Endothelial cell of umbilical vein (primary cell): ENCODE measurements around the gene MED28. TPM values are rescaled to one million over a fixed set of nuclear protein-coding genes. Genes with fewer than 3 reads are reported as not detected.

Experiments
- BruUV-seq: library from RNA; stranded (reverse); fragments of 400-500 nt; replicated peaks from 2 replicates; lab custom pipeline; 2021; lab: Mats Ljungman, UMichigan
- CTCF ChIA-PET: fragments of 300-600, 350-600 bp; sonication (Branson Sonifier 250); formaldehyde crosslinking; loops from one replicate; lab custom pipeline; 2021; ENCODE audit warnings: antibody characterized with exemption, inconsistent platforms; lab: Charles Lee
- POLR2A ChIA-PET: fragments of 300-600, 350-600 bp; sonication (Branson Sonifier 250); formaldehyde crosslinking; loops from one replicate; lab custom pipeline; 2021; ENCODE audit warnings: antibody characterized with exemption, inconsistent platforms; lab: Charles Lee
- DNase-seq: peaks from one replicate; pipeline ENCODE4 v3.0.0-alpha.2; 2011; ENCODE audit warnings: low read depth, low spot score
- FAIRE-seq: peaks from 2 replicates; lab custom pipeline; 2011; peaks lifted over from hg19 to GRCh38; lab: Jason Lieb, UNC
- H2AFZ ChIP-seq: 2 replicates; pipeline ENCODE4 v1.6.0; 2012; ENCODE audit warnings: low read depth, low read length, control low read depth, inconsistent platforms
- H3K27ac ChIP-seq: 2 replicates; pipeline ENCODE4 v1.5.1; 2011; ENCODE audit warnings: low read depth, mild to moderate bottlenecking, control low read depth, low read length, moderate library complexity; ENCODE audit not compliant: insufficient read depth
- H3K27me3 ChIP-seq, 2 experiments: 2 replicates each; pipeline versions ENCODE4 v1.6.0 to v1.6.1; 2011; ENCODE audit warnings: low read length in 2 of 2, mixed read lengths in 1 of 2; ENCODE audit not compliant: control insufficient read depth in 2 of 2, insufficient read depth in 2 of 2
- H3K36me3 ChIP-seq, 2 experiments: 2 replicates in 1 of 2; 3 replicates in 1 of 2; pipeline ENCODE4 v1.5.1; 2011; ENCODE audit warnings: low read length in 2 of 2, mild to moderate bottlenecking in 1 of 2, moderate library complexity in 1 of 2; ENCODE audit not compliant: control insufficient read depth in 2 of 2, insufficient read depth in 2 of 2; ENCODE audit errors: extremely low read depth in 1 of 2
- H3K4me1 ChIP-seq: 3 replicates; pipeline ENCODE4 v1.5.1; 2011; ENCODE audit warnings: mild to moderate bottlenecking, low read length; ENCODE audit not compliant: control insufficient read depth, insufficient read depth; ENCODE audit errors: extremely low read depth
- H3K4me2 ChIP-seq: 2 replicates; pipeline ENCODE4 v1.6.1; 2011; ENCODE audit warnings: low read length, control low read depth, mixed read lengths; ENCODE audit not compliant: insufficient read depth
- H3K4me3 ChIP-seq, 3 experiments: fragments of 200-600 bp in 1 of 3; sonication (generic), shearing (Covaris generic) in 1 of 3; replicated peaks in 1 of 3; 2 replicates each; pipeline ENCODE4 v1.5.1; 2011 to 2016; ENCODE audit warnings: control low read depth in 3 of 3, low read length in 3 of 3, mild to moderate bottlenecking in 2 of 3, inconsistent platforms in 1 of 3, low read depth in 1 of 3, moderate library complexity in 1 of 3; ENCODE audit not compliant: insufficient read depth in 1 of 3
- H3K79me2 ChIP-seq: 2 replicates; pipeline ENCODE4 v1.6.0; 2012; ENCODE audit warnings: low read length, inconsistent platforms; ENCODE audit not compliant: control insufficient read depth, insufficient read depth
- H3K9ac ChIP-seq: replicated peaks from 2 replicates; pipeline ENCODE3; 2011; ENCODE audit warnings: low read length, control low read depth; ENCODE audit not compliant: insufficient read depth; ENCODE audit errors: extremely low read depth
- H3K9me1 ChIP-seq: replicated peaks from 3 replicates; pipeline ENCODE4 v1.6.0; 2011; ENCODE audit warnings: mild to moderate bottlenecking, low read length; ENCODE audit not compliant: control insufficient read depth, insufficient read depth; ENCODE audit errors: extremely low read depth
- H3K9me3 ChIP-seq: replicated peaks from 2 replicates; pipeline ENCODE4 v1.5.1; 2012; ENCODE audit warnings: low read length, inconsistent platforms; ENCODE audit not compliant: control insufficient read depth, insufficient read depth
- H4K20me1 ChIP-seq: replicated peaks from 2 replicates; pipeline ENCODE3; 2011; ENCODE audit warnings: mild to moderate bottlenecking, low read length; ENCODE audit not compliant: control insufficient read depth, insufficient read depth; ENCODE audit errors: extremely low read depth
- CTCF ChIP-seq, 2 donors: IDR thresholded peaks; 1 replicate in 1 of 2; 2 replicates in 1 of 2; pipeline ENCODE4 v1.5.1; 2011; ENCODE audit warnings: low read length in 2 of 2, mild to moderate bottlenecking in 2 of 2, moderate library complexity in 2 of 2, control low read depth in 1 of 2, inconsistent platforms in 1 of 2, low read depth in 1 of 2; ENCODE audit not compliant: insufficient read depth in 1 of 2; ENCODE audit errors: extremely low read depth in 1 of 2
- EZH2 ChIP-seq: IDR thresholded peaks from 2 replicates; pipeline ENCODE4 v1.6.1; 2012; ENCODE audit warnings: borderline replicate concordance, low read depth, mild to moderate bottlenecking, moderate library complexity, low read length, inconsistent platforms; ENCODE audit not compliant: severe bottlenecking
- FOS ChIP-seq: IDR thresholded peaks from 2 replicates; pipeline ENCODE4 v1.6.1; 2011; ENCODE audit warnings: mild to moderate bottlenecking, low read length, moderate library complexity, borderline replicate concordance; ENCODE audit not compliant: insufficient read depth
- GATA2 ChIP-seq: IDR thresholded peaks from 2 replicates; pipeline ENCODE4 v1.7.0; 2011; ENCODE audit warnings: low read depth, mild to moderate bottlenecking, moderate library complexity, mixed read lengths, low read length; ENCODE audit not compliant: insufficient read length, insufficient read depth
- JUN ChIP-seq: IDR thresholded peaks from 2 replicates; pipeline ENCODE4 v1.6.1; 2011; ENCODE audit warnings: borderline replicate concordance, low read depth; ENCODE audit not compliant: insufficient read length, insufficient read depth
- MAX ChIP-seq: IDR thresholded peaks from 2 replicates; pipeline ENCODE4 v1.6.1; 2011; ENCODE audit not compliant: insufficient read depth, insufficient read length
- MYC ChIP-seq: IDR thresholded peaks from one replicate; pipeline ENCODE4 v1.6.1; 2011; ENCODE audit warnings: mild to moderate bottlenecking, low read depth, low read length
- POLR2A ChIP-seq: IDR thresholded peaks from 2 replicates; pipeline ENCODE4 v1.6.1; 2012; ENCODE audit warnings: low read depth, mild to moderate bottlenecking, control low read depth, low read length
- POLR2AphosphoS5 ChIP-seq: IDR thresholded peaks from 2 replicates; pipeline ENCODE4 v1.6.1; 2012; ENCODE audit warnings: low read depth, mild to moderate bottlenecking, control low read depth, low read length, moderate library complexity; ENCODE audit not compliant: insufficient read depth
- dilution Hi-C: fragments of 300-500 bp; cut with MboI; formaldehyde crosslinking; loops from one replicate; pipeline ENCODE4 v1.15.0; 2019; ENCODE audit warnings: low sequenced_read_pairs; ENCODE audit not compliant: extremely low pct_ligation_motif_present
- intact Hi-C: fragments of 100-400 bp; cut with micrococcal nuclease; formaldehyde crosslinking; loops from one replicate; pipeline ENCODE4 v1.10.0; 2022
- polyA plus RNA-seq, 4 experiments: library from polyadenylated mRNA; depleted of rRNA in 3 of 4; stranded (reverse) in 3 of 4; unstranded in 1 of 4; fragments of >200 nt; gene quantifications; 2 replicates each; pipeline versions ENCODE4 v1.2.1 to v1.2.3, GENCODE V29; 2011 to 2012; ENCODE audit warnings: missing spikeins in 1 of 4
- total RNA-seq: library from RNA; stranded (reverse); gene quantifications from 2 replicates; pipeline ENCODE4 v1.2.3, GENCODE V29; 2021

Gene MED28
- total and polyA plus RNA-seq, 2 donors (not counting 3 experiments of a cell fraction or from before 2014, with no cell fraction given): 10.0 to 49.1 TPM

DNA sequence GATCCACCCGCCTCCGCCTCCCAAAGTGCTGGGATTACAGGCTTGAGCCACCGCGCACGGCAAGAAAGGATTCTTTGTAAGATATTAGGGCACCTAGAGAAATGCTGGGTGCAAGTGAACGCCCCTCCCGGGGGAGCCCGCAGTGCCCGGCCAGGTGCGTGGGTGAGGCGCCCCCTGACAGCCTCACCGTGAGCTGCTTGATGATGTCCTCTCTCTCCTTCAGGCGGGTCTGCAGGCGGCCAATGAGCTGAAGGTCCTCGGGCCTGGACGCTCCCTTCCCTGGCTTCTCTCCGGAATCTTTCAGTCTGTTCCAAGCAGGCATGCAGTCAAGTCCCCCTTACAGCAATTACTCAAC lies 21.9 kb downstream of the MED28 start:
- ChIA-PET CTCF (interaction anchor here (0.8 to 3.3 kb wide), 9 partner anchors 19 to 164 kb away, joined by 3 to 35 read pairs (median 4); partner anchors contain the start of genes LAP3 and MED28), POLR2A (no interaction called here)
- Histone ChIP-seq H2AFZ (no peak overlapping the region), H3K4me3 (no peak overlapping the region), H3K4me1 (no peaks in the 10 kb centered on the region), H3K27me3 (no peaks in the 10 kb centered on the region), H4K20me1 (no peaks in the 10 kb centered on the region), H3K4me2 (no peak overlapping the region), H3K36me3 (peaks cover 14 to 17% of the 10 kb centered on the region in 2 experiments), H3K79me2 (no peaks in the 10 kb centered on the region), H3K9me1 (no peaks in the 10 kb centered on the region), H3K9ac (no peak overlapping the region), H3K9me3 (no peaks in the 10 kb centered on the region), H3K27ac (no peak overlapping the region)
- FAIRE-seq (no peak), DNase-seq (no peak)
- dilution Hi-C loops (no loop called here), intact Hi-C loops (loop anchor here (1.0 to 5.0 kb wide), 4 partner anchors 22 to 956 kb away; partner anchors contain the start of genes DCAF16, MED28 and NCAPG)
- TF ChIP-seq POLR2AphosphoS5: no peak
- TF ChIP-seq MYC: no peak
- TF ChIP-seq FOS: no peak
- no peak for TF ChIP-seq EZH2
- no peak for TF ChIP-seq GATA2
- no peak for TF ChIP-seq JUN
- TF ChIP-seq MAX: no peak
- no peak for TF ChIP-seq CTCF (IDR thresholded peaks at IDR 0.05; ENCODE audit: extremely low read depth in 1 of 2, insufficient read depth in 1 of 2, low read depth in 1 of 2, low read length in 2 of 2)
- no peak for TF ChIP-seq POLR2A
- no TSS peak for BruUV-seq
